ENCODE measurements around the gene RGMB. TPM values are rescaled to one million over a fixed set of nuclear protein-coding genes. Genes with fewer than 3 reads are reported as not detected.

The RGMB gene
- total RNA-seq, 1 experiment from 2014 or later: 20.3 TPM

DNA sequence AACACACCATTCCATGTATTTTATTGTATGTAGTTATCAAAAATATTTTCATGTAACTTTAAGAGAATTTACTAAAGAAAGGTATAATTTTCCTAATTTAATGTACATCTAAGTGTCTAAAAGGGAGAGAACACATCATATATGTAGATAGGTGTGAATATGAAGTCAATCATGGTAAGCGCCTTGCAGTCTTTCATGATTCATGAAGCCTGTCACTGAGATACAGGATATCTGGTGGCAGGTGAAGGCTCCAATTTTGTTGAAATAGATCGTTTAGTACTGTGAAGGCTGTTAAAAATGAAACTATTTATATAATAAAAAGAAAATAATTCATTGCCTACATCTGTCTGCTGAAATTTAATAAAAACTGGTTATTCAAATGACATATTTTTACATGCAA is 15.5 kb upstream of the RGMB start:
- ChIA-PET POLR2A (no interaction called here), CTCF (no interaction called here)
- TF ChIP-seq, protein P1, sequence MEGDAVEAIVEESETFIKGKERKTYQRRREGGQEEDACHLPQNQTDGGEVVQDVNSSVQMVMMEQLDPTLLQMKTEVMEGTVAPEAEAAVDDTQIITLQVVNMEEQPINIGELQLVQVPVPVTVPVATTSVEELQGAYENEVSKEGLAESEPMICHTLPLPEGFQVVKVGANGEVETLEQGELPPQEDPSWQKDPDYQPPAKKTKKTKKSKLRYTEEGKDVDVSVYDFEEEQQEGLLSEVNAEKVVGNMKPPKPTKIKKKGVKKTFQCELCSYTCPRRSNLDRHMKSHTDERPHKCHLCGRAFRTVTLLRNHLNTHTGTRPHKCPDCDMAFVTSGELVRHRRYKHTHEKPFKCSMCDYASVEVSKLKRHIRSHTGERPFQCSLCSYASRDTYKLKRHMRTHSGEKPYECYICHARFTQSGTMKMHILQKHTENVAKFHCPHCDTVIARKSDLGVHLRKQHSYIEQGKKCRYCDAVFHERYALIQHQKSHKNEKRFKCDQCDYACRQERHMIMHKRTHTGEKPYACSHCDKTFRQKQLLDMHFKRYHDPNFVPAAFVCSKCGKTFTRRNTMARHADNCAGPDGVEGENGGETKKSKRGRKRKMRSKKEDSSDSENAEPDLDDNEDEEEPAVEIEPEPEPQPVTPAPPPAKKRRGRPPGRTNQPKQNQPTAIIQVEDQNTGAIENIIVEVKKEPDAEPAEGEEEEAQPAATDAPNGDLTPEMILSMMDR (IDR thresholded peaks at IDR 0.05; ENCODE audit: unreplicated experiment): no peak
- no peaks in the 10 kb centered on the region for H3K36me3 Mint-ChIP-seq (ENCODE audit: insufficient read depth, unreplicated experiment)
- H3K4me1 Mint-ChIP-seq (ENCODE audit: insufficient read depth, unreplicated experiment): no peaks in the 10 kb centered on the region
- no peaks in the 10 kb centered on the region for H3K27me3 Mint-ChIP-seq (ENCODE audit: insufficient read depth, unreplicated experiment)
- no peak overlapping the region for H3K27ac Mint-ChIP-seq (ENCODE audit: low read depth, unreplicated experiment)
- intact Hi-C loops (cut with micrococcal nuclease): no loop called here
- peaks cover 18% of the 10 kb centered on the region for H3K9me3 Mint-ChIP-seq (ENCODE audit: unreplicated experiment)
- H3K4me3 Mint-ChIP-seq (ENCODE audit: unreplicated experiment): no peak overlapping the region
- DNase-seq (ENCODE audit: unreplicated experiment): no peak
- no TSS peak for BruUV-seq (replicated peaks)

DNA sequence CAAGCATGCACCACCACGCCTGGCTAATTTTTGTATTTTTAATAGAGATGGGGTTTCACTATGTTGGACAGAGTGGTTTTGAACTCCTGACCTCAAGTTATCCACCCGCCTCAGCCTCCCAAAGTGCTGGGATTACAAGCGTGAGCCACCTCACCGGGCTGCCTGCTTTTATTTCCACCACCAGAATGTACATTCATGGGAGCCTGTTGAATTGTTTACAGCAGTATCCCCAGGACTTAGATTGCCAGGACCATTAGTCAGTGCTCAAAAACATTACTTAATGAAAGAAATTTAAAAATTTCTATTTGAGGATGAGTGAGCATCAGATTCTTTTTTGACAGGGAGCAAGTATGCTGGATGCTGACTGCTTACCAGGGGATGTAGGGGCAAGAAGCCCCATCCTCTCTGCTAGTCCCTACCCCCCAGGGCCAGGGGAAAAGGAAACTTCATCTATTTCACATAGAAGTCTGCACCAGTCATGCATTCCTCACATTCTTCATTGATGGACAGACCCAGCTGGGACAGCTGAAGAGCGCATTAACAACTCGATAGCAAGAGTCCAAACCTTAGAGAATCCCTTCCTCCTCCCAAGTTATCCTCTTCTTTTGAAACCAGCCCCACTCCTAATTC is 10.3 kb upstream of the RGMB start:
- no TSS peak for BruUV-seq (replicated peaks)
- intact Hi-C loops (cut with micrococcal nuclease): no loop called here
- Mint-ChIP-seq H3K4me1 (ENCODE audit: insufficient read depth, unreplicated experiment) (no peaks in the 10 kb centered on the region), H3K27ac (ENCODE audit: low read depth, unreplicated experiment) (no peak overlapping the region), H3K36me3 (ENCODE audit: insufficient read depth, unreplicated experiment) (no peaks in the 10 kb centered on the region), H3K27me3 (ENCODE audit: insufficient read depth, unreplicated experiment) (no peaks in the 10 kb centered on the region), H3K4me3 (ENCODE audit: unreplicated experiment) (no peak overlapping the region), H3K9me3 (ENCODE audit: unreplicated experiment) (peaks cover 10% of the 10 kb centered on the region)
- no peak for DNase-seq (ENCODE audit: unreplicated experiment)
- ChIA-PET POLR2A (no interaction called here), CTCF (no interaction called here)
- TF ChIP-seq, protein P1 (IDR thresholded peaks at IDR 0.05; ENCODE audit: unreplicated experiment): no peak

- BruUV-seq (replicated peaks): no TSS peak
- H3K36me3 Mint-ChIP-seq (ENCODE audit: insufficient read depth, unreplicated experiment): peaks cover 4% of the 10 kb centered on the region
Measured at GRCh38 chr5:98765815-98766214, 7.6 kb upstream of the RGMB start.

DNA sequence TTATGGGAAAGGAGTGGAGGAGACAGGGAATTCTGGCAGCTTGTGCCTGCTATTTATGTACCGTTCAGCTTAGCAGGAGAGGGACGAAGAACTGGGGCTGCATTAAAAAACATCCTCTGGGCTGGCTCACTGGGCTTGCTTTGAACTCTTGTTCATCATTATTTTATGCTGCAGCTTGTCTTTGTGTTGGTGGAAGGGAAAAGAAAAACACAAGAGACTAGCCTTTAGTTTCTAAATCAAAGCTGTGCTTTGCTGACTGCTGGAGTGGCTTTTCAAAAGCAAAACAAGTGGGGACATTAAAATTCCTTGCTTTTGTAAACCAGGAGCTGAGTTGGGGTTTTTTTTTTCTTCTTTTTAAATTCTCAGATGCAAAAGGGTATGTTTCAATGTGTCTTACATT is 5.9 kb upstream of the RGMB start:
- no peaks in the 10 kb centered on the region for H3K9me3 Mint-ChIP-seq (ENCODE audit: unreplicated experiment)
- H3K4me3 Mint-ChIP-seq (ENCODE audit: unreplicated experiment): no peak overlapping the region
- H3K4me1 Mint-ChIP-seq (ENCODE audit: insufficient read depth, unreplicated experiment): peaks cover 20% of the 10 kb centered on the region
- ChIA-PET CTCF (interaction anchor here (0.6 to 6.8 kb wide), 47 partner anchors 7 to 1576 kb away, joined by 3 to 86 read pairs (median 4); no protein-coding TSS in a partner anchor), POLR2A (interaction anchor here (0.6 to 2.9 kb wide), 6 partner anchors 10 to 1510 kb away, joined by 3 to 9 read pairs (median 4); no protein-coding TSS in a partner anchor)
- no peak for DNase-seq (ENCODE audit: unreplicated experiment)
- intact Hi-C loops (cut with micrococcal nuclease): no loop called here
- TF ChIP-seq, protein P1 (IDR thresholded peaks at IDR 0.05; ENCODE audit: unreplicated experiment): no peak
- no peak overlapping the region for H3K27ac Mint-ChIP-seq (ENCODE audit: low read depth, unreplicated experiment)
- peaks cover 4% of the 10 kb centered on the region for H3K36me3 Mint-ChIP-seq (ENCODE audit: insufficient read depth, unreplicated experiment)
- H3K27me3 Mint-ChIP-seq (ENCODE audit: insufficient read depth, unreplicated experiment): no peaks in the 10 kb centered on the region
- BruUV-seq (replicated peaks): no TSS peak

More at GRCh38 chr5:98765815-98766214, 7.6 kb upstream of the RGMB start:
- no peak for DNase-seq (ENCODE audit: unreplicated experiment)
- peaks cover 6% of the 10 kb centered on the region for H3K4me1 Mint-ChIP-seq (ENCODE audit: insufficient read depth, unreplicated experiment)
- H3K27ac Mint-ChIP-seq (ENCODE audit: low read depth, unreplicated experiment): no peak overlapping the region
- no peaks in the 10 kb centered on the region for H3K27me3 Mint-ChIP-seq (ENCODE audit: insufficient read depth, unreplicated experiment)
- TF ChIP-seq, protein P1 (IDR thresholded peaks at IDR 0.05; ENCODE audit: unreplicated experiment): no peak
- ChIA-PET CTCF (interaction anchor here (0.8 kb wide), 1 partner anchor 1008 kb away, joined by 3 read pairs; no protein-coding TSS in a partner anchor), POLR2A (no interaction called here)
- H3K9me3 Mint-ChIP-seq (ENCODE audit: unreplicated experiment): peaks cover 10% of the 10 kb centered on the region
- intact Hi-C loops (cut with micrococcal nuclease): no loop called here
- H3K4me3 Mint-ChIP-seq (ENCODE audit: unreplicated experiment): no peak overlapping the region

All from MCF 10A (cell line).